HEK293 (cell line): ENCODE measurements around the gene POLR1G.

Experiments used
- GFI1B ChIP-seq: fragments of 450-650 bp; formaldehyde crosslinking; IDR thresholded peaks from 2 replicates; pipeline ENCODE4 v1.5.1; 2016; ENCODE audit warnings: missing biosample characterization, missing genetic modification characterization
- GLI4 ChIP-seq: fragments of 450-650 bp; formaldehyde crosslinking; IDR thresholded peaks from 2 replicates; pipeline ENCODE4 v1.5.1; 2016; ENCODE audit warnings: missing biosample characterization, missing genetic modification characterization
- GLIS2 ChIP-seq: fragments of 450-650 bp; formaldehyde crosslinking; IDR thresholded peaks from 2 replicates; pipeline ENCODE4 v1.5.1; 2016; ENCODE audit warnings: missing biosample characterization, missing genetic modification characterization
- SETDB1 ChIP-seq: IDR thresholded peaks from one replicate; pipeline ENCODE4 v1.6.1; 2017; ENCODE audit warnings: mild to moderate bottlenecking, low read length, moderate library complexity, mixed read lengths; ENCODE audit not compliant: insufficient read length
- TRIM28 ChIP-seq: IDR thresholded peaks from 2 replicates; pipeline ENCODE4 v1.6.1; 2011; ENCODE audit warnings: low read length, control low read depth, borderline replicate concordance
- TSHZ1 ChIP-seq: fragments of 450-650 bp; formaldehyde crosslinking; IDR thresholded peaks from 2 replicates; pipeline ENCODE4 v1.5.1; 2016; ENCODE audit warnings: missing biosample characterization, missing genetic modification characterization, borderline replicate concordance
- ZBTB17 ChIP-seq: fragments of 450-650 bp; formaldehyde crosslinking; IDR thresholded peaks from 2 replicates; pipeline ENCODE4 v1.5.1; 2016; ENCODE audit warnings: missing biosample characterization, missing genetic modification characterization
- ZBTB21 ChIP-seq: fragments of 450-650 bp; formaldehyde crosslinking; IDR thresholded peaks from 2 replicates; pipeline ENCODE4 v1.5.1; 2017; ENCODE audit warnings: missing biosample characterization, missing genetic modification characterization
- ZBTB7A ChIP-seq: fragments of 450-650 bp; formaldehyde crosslinking; IDR thresholded peaks from 2 replicates; pipeline ENCODE4 v1.5.1; 2016; ENCODE audit warnings: low read depth, missing biosample characterization, missing genetic modification characterization
- ZFP41 ChIP-seq: fragments of 450-650 bp; formaldehyde crosslinking; IDR thresholded peaks from 2 replicates; pipeline ENCODE4 v1.5.1; 2016; ENCODE audit warnings: missing biosample characterization, missing genetic modification characterization, borderline replicate concordance
- ZIC2 ChIP-seq: fragments of 450-650 bp; formaldehyde crosslinking; IDR thresholded peaks from 2 replicates; pipeline ENCODE4 v1.5.1; 2016; ENCODE audit warnings: missing biosample characterization, missing genetic modification characterization
- ZNF138 ChIP-seq: fragments of 450-650 bp; formaldehyde crosslinking; IDR thresholded peaks from 2 replicates; pipeline ENCODE4 v1.5.1; 2016; ENCODE audit warnings: missing biosample characterization, missing genetic modification characterization, borderline replicate concordance
- ZNF174 ChIP-seq: fragments of 450-650 bp; formaldehyde crosslinking; IDR thresholded peaks from 2 replicates; pipeline ENCODE4 v1.5.0; 2017; ENCODE audit warnings: missing biosample characterization, mild to moderate bottlenecking, missing genetic modification characterization
- ZNF211 ChIP-seq: fragments of 450-650 bp; formaldehyde crosslinking; IDR thresholded peaks from 2 replicates; pipeline ENCODE4 v1.5.1; 2016; ENCODE audit warnings: low read depth, missing biosample characterization, missing genetic modification characterization
- ZNF248 ChIP-seq: fragments of 450-650 bp; formaldehyde crosslinking; IDR thresholded peaks from 2 replicates; pipeline ENCODE4 v1.5.1; 2017; ENCODE audit warnings: missing biosample characterization, missing genetic modification characterization
- ZNF26 ChIP-seq: fragments of 450-650 bp; formaldehyde crosslinking; IDR thresholded peaks from 2 replicates; pipeline ENCODE4 v1.5.1; 2016; ENCODE audit warnings: missing biosample characterization, missing genetic modification characterization
- ZNF362 ChIP-seq: fragments of 450-650 bp; formaldehyde crosslinking; IDR thresholded peaks from 2 replicates; pipeline ENCODE4 v1.5.1; 2016; ENCODE audit warnings: missing biosample characterization, missing genetic modification characterization
- ZNF366 ChIP-seq: fragments of 450-650 bp; formaldehyde crosslinking; conservative IDR thresholded peaks from 2 replicates; pipeline ENCODE4 v1.5.1; 2016; ENCODE audit warnings: missing biosample characterization, missing genetic modification characterization
- ZNF37A ChIP-seq: fragments of 450-650 bp; IDR thresholded peaks from 2 replicates; pipeline ENCODE4 v1.5.1; 2018; ENCODE audit warnings: missing biosample characterization, missing genetic modification characterization
- ZNF416 ChIP-seq: fragments of 450-650 bp; formaldehyde crosslinking; IDR thresholded peaks from 2 replicates; pipeline ENCODE4 v1.5.1; 2016; ENCODE audit warnings: missing biosample characterization, missing genetic modification characterization
- ZNF560 ChIP-seq: fragments of 450-650 bp; formaldehyde crosslinking; IDR thresholded peaks from 2 replicates; pipeline ENCODE4 v1.5.1; 2017; ENCODE audit warnings: missing biosample characterization, missing genetic modification characterization, borderline replicate concordance
- ZNF610 ChIP-seq: fragments of 450-650 bp; formaldehyde crosslinking; IDR thresholded peaks from 2 replicates; pipeline ENCODE4 v1.5.1; 2016; ENCODE audit warnings: missing biosample characterization, missing genetic modification characterization, borderline replicate concordance
- ZNF701 ChIP-seq: fragments of 450-650 bp; formaldehyde crosslinking; IDR thresholded peaks from 2 replicates; pipeline ENCODE4 v1.5.1; 2016; ENCODE audit warnings: missing biosample characterization, missing genetic modification characterization
- ZNF76 ChIP-seq: fragments of 450-650 bp; formaldehyde crosslinking; IDR thresholded peaks from 2 replicates; pipeline ENCODE4; 2016; ENCODE audit warnings: low read depth, missing biosample characterization, missing genetic modification characterization, borderline replicate concordance
- ZNF776 ChIP-seq: fragments of 450-650 bp; formaldehyde crosslinking; IDR thresholded peaks from 2 replicates; pipeline ENCODE4 v1.5.0; 2017; ENCODE audit warnings: missing biosample characterization, missing genetic modification characterization, borderline replicate concordance
- ZNF785 ChIP-seq: fragments of 450-650 bp; formaldehyde crosslinking; IDR thresholded peaks from 2 replicates; pipeline ENCODE4 v1.5.1; 2016; ENCODE audit warnings: missing biosample characterization, missing genetic modification characterization
- ZSCAN23 ChIP-seq: fragments of 450-650 bp; formaldehyde crosslinking; IDR thresholded peaks from 2 replicates; pipeline ENCODE4 v1.5.1; 2016; ENCODE audit warnings: missing biosample characterization, missing genetic modification characterization
- ZSCAN4 ChIP-seq: fragments of 450-650 bp; formaldehyde crosslinking; IDR thresholded peaks from 2 replicates; pipeline ENCODE4 v1.5.1; 2017; ENCODE audit warnings: missing biosample characterization, missing genetic modification characterization
- ZXDB ChIP-seq: fragments of 450-650 bp; formaldehyde crosslinking; IDR thresholded peaks from 2 replicates; pipeline ENCODE4 v1.5.1; 2016; ENCODE audit warnings: missing biosample characterization, missing genetic modification characterization
- TF ChIP-seq, protein P1 (sequence below): fragments of 450-650 bp; formaldehyde crosslinking; IDR thresholded peaks from 2 replicates; pipeline ENCODE4 v1.5.1; 2016; ENCODE audit warnings: missing biosample characterization, missing genetic modification characterization
- TF ChIP-seq, protein P2 (sequence below): fragments of 450-650 bp; formaldehyde crosslinking; IDR thresholded peaks from 2 replicates; pipeline ENCODE4 v1.5.1; 2016; ENCODE audit warnings: missing biosample characterization, missing genetic modification characterization

The POLR1G gene

DNA sequence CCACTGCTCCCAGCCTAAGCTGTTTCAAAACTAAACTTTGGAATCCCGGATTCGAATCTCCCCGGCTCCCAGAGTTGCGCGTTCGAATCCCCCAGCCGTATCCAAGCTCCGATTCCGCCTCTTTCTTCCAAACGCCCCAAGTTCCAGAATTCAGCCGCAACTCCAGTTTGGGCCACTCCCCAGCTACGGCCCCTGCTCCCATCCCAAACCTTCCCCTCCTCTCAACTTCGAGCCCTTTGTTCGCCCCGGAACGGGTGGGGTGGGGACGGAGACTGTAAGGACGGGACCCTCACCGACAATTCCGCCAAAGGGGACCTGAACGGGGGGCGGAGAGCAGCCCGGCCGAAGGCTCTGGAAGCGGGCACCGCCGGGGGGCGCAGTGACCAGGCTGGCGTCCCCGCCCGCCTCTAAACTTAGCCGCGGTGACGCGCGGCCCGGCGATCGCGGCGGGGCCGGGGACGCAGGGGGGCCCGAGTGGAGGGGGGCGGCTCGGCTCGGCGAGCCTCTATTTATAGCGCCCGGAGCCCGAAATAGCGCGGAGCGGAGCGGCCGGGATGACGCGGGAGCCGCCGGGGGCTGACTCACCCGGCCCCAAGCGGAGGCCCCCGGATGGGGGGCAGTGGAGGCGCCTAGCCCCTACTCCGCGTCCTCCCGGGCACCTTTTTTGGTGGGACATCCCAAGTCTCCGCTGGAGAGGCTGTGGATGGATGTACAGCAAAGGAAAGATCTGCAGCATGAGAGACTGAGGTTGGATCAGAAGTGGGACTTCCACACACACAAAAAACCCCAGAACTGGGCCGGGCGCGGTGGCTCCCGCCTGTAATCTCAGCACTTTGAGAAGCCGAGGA, 22.2 kb downstream of the POLR1G start (continued):
- TF ChIP-seq ZNF26 (tag by site-specific recombination) (no peak), ZNF366 (tag by site-specific recombination) (no peak), ZNF211 (no peak), ZNF37A (tag by site-specific recombination) (no peak), ZFP41 (no peak), TRIM28 (no peak), ZBTB7A (tag by site-specific recombination) (no peak; the same call in 1 of the 2 replicates), TSHZ1 (tag by site-specific recombination) (no peak), ZIC2 (tag by site-specific recombination) (no peak), ZSCAN4 (no peak), ZNF776 (no peak), ZSCAN23 (no peak), ZNF174 (no peak), GLIS2 (tag by site-specific recombination) (peak; percentile 71), ZNF610 (tag by site-specific recombination) (no peak), ZNF785 (0 out of 2 replicates have a peak, but pooled peaks have one; percentile 35), SETDB1 (no peak), ZXDB (tag by site-specific recombination) (peak; percentile 21), ZBTB17 (tag by site-specific recombination) (no peak), ZNF138 (tag by site-specific recombination) (no peak), ZNF560 (tag by site-specific recombination) (no peak), ZNF248 (tag by site-specific recombination) (no peak), ZBTB21 (tag by site-specific recombination) (no peak), ZNF76 (tag by site-specific recombination) (no peak), GLI4 (tag by site-specific recombination) (no peak), GFI1B (tag by site-specific recombination) (no peak), ZNF362 (no peak), ZNF416 (tag by site-specific recombination) (no peak), ZNF701 (no peak)
- TF ChIP-seq, protein P1, sequence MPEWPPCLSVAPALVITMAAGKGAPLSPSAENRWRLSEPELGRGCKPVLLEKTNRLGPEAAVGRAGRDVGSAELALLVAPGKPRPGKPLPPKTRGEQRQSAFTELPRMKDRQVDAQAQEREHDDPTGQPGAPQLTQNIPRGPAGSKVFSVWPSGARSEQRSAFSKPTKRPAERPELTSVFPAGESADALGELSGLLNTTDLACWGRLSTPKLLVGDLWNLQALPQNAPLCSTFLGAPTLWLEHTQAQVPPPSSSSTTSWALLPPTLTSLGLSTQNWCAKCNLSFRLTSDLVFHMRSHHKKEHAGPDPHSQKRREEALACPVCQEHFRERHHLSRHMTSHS (tag by site-specific recombination) = no peak
- TF ChIP-seq, protein P2, sequence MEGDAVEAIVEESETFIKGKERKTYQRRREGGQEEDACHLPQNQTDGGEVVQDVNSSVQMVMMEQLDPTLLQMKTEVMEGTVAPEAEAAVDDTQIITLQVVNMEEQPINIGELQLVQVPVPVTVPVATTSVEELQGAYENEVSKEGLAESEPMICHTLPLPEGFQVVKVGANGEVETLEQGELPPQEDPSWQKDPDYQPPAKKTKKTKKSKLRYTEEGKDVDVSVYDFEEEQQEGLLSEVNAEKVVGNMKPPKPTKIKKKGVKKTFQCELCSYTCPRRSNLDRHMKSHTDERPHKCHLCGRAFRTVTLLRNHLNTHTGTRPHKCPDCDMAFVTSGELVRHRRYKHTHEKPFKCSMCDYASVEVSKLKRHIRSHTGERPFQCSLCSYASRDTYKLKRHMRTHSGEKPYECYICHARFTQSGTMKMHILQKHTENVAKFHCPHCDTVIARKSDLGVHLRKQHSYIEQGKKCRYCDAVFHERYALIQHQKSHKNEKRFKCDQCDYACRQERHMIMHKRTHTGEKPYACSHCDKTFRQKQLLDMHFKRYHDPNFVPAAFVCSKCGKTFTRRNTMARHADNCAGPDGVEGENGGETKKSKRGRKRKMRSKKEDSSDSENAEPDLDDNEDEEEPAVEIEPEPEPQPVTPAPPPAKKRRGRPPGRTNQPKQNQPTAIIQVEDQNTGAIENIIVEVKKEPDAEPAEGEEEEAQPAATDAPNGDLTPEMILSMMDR = peak; percentile 64
